GM12878 (cell line): Measurements from ENCODE around the gene FNDC3B. TPM values are rescaled to one million over a fixed set of nuclear protein-coding genes. Genes with fewer than 3 reads are reported as not detected.

Source experiments
- ATAC-seq: fragments of 200-7000 bp; cut with Tn5 transposase; 3 replicates; pipeline ENCODE4 v1.9.1; 2020; ENCODE audit warnings: mild to moderate bottlenecking, moderate library complexity
- BruUV-seq: library from RNA; stranded (reverse); fragments of 400-500 nt; replicated peaks from 2 replicates; lab custom pipeline; 2021; lab: Mats Ljungman, UMichigan
- CTCF ChIA-PET: fragments of 300-600 bp; sonication (Branson Sonifier 250); formaldehyde crosslinking; extraction: SDS; loops from one replicate; lab custom pipeline; 2021; ENCODE audit warnings: inconsistent platforms; lab: Yijun Ruan, JAX
- POLR2A ChIA-PET: fragments of 350-600 bp; formaldehyde crosslinking; extraction: SDS; loops from one replicate; lab custom pipeline; 2021; ENCODE audit warnings: inconsistent platforms; lab: Charles Lee
- RAD21 ChIA-PET: fragments of 300-600 bp; sonication (Branson Sonifier 250); formaldehyde crosslinking; loops from one replicate; lab custom pipeline; 2023; ENCODE audit warnings: antibody characterized with exemption; ENCODE audit not compliant: unreplicated experiment; lab: Charles Lee
- SMC1A ChIA-PET: fragments of 300-600 bp; sonication (Branson Sonifier 250); formaldehyde crosslinking; loops from one replicate; lab custom pipeline; 2023; ENCODE audit not compliant: unreplicated experiment, uncharacterized antibody; lab: Charles Lee
- DNase-seq: peaks from one replicate; pipeline ENCODE4 v3.0.0-alpha.2; 2011; ENCODE audit warnings: low read depth, low spot score
- FAIRE-seq: peaks from 3 replicates; lab custom pipeline; 2011; peaks lifted over from hg19 to GRCh38; lab: Jason Lieb, UNC
- H2AFZ ChIP-seq: 2 replicates; pipeline ENCODE4 v1.6.0; 2011; ENCODE audit warnings: low read depth, low read length, control low read depth; ENCODE audit not compliant: control insufficient read depth
- H3K27ac ChIP-seq: 2 replicates; pipeline ENCODE4 v1.5.1; 2011; ENCODE audit warnings: control low read depth; ENCODE audit not compliant: control insufficient read depth, insufficient read depth
- H3K27me3 ChIP-seq, 2 experiments: replicated peaks in 1 of 2; 2 replicates each; pipeline versions ENCODE4 v1.6.0 to v1.6.1; 2011; ENCODE audit warnings: low read length in 1 of 2; ENCODE audit not compliant: control insufficient read depth in 2 of 2, insufficient read depth in 2 of 2
- H3K36me3 ChIP-seq, 2 experiments: 2 replicates each; pipeline ENCODE4 v1.5.1; 2011; ENCODE audit warnings: low read length in 1 of 2; ENCODE audit not compliant: control insufficient read depth in 2 of 2, insufficient read depth in 2 of 2
- H3K4me1 ChIP-seq: 2 replicates; pipeline ENCODE4 v1.6.1; 2011; ENCODE audit warnings: mild to moderate bottlenecking, low read length, moderate library complexity, mixed read lengths; ENCODE audit not compliant: control insufficient read depth, insufficient read depth
- H3K4me2 ChIP-seq: 2 replicates; pipeline ENCODE4 v1.6.0; 2011; ENCODE audit warnings: control low read depth; ENCODE audit not compliant: control insufficient read depth, insufficient read depth
- H3K4me3 ChIP-seq: fragments of 200-600 bp; sonication (generic); 2 replicates; pipeline ENCODE4 v1.5.1; 2016
- H3K79me2 ChIP-seq: 2 replicates; pipeline ENCODE4 v1.6.0; 2011; ENCODE audit warnings: low read length; ENCODE audit not compliant: control insufficient read depth, insufficient read depth
- H3K9ac ChIP-seq: 2 replicates; pipeline ENCODE4 v1.8.0; 2011; ENCODE audit warnings: low read length, control low read depth, mixed read lengths; ENCODE audit not compliant: control insufficient read depth, insufficient read depth
- H3K9me3 ChIP-seq: replicated peaks from 3 replicates; pipeline ENCODE4 v1.5.1; 2011; ENCODE audit warnings: mild to moderate bottlenecking, low read length; ENCODE audit not compliant: control insufficient read depth, insufficient read depth
- H4K20me1 ChIP-seq: 2 replicates; pipeline ENCODE4 v1.6.0; 2011; ENCODE audit not compliant: control insufficient read depth, insufficient read depth
- ESRRA ChIP-seq: IDR thresholded peaks from 2 replicates; pipeline ENCODE4 v1.6.1; 2012; ENCODE audit warnings: mild to moderate bottlenecking, low read length, improper control_type of control experiment
- JUNB ChIP-seq: IDR thresholded peaks from 2 replicates; pipeline ENCODE4 v1.6.1; 2016; ENCODE audit warnings: antibody characterized with exemption, mild to moderate bottlenecking
- KLF5 ChIP-seq: fragments of 450-650 bp; IDR thresholded peaks from 2 replicates; pipeline ENCODE4 v1.6.1; 2014; ENCODE audit warnings: mild to moderate bottlenecking; ENCODE audit not compliant: partially characterized antibody
- MYC ChIP-seq: IDR thresholded peaks from 2 replicates; pipeline ENCODE4 v1.6.1; 2011; ENCODE audit warnings: mild to moderate bottlenecking, low read length, moderate library complexity, inconsistent platforms; ENCODE audit not compliant: insufficient read depth, insufficient replicate concordance, insufficient read length, severe bottlenecking
- RBBP5 ChIP-seq: fragments of 200-600 bp; sonication (generic); conservative IDR thresholded peaks from 2 replicates; pipeline ENCODE4 v1.6.1; 2016
- RELA ChIP-seq: fragments of 450-650 bp; IDR thresholded peaks from 2 replicates; pipeline ENCODE4 v1.8.0; 2014; ENCODE audit warnings: borderline replicate concordance; ENCODE audit not compliant: partially characterized antibody
- RUNX3 ChIP-seq: IDR thresholded peaks from 2 replicates; pipeline ENCODE4 v1.6.1; 2012; ENCODE audit warnings: low read length, inconsistent platforms
- WGBS: methylation state at CpG from one replicate; pipeline ENCODE4 v1.1.6; 2016; ENCODE audit warnings: low lambda C conversion rate; ENCODE audit not compliant: insufficient replicate concordance, insufficient coverage; ENCODE audit errors: missing lambda C conversion rate; 5-methylcytosine and 5-hydroxymethylcytosine counted together
- in situ Hi-C: fragments of 300-500 bp; cut with MboI; formaldehyde crosslinking; loops from 9 replicates; pipeline ENCODE4 v1.14.3; 2018; ENCODE audit warnings: mixed read lengths
- intact Hi-C: fragments of 100-400 bp; cut with micrococcal nuclease; formaldehyde crosslinking; loops from one replicate; pipeline ENCODE4 v1.14.2; 2022; ENCODE audit not compliant: unreplicated experiment
- polyA plus RNA-seq, 11 experiments: library from polyadenylated mRNA; depleted of rRNA in 4 of 11; unstranded in 6 of 11; stranded (reverse) in 5 of 11; fragments of >200 nt; fragmentation: Nextera tagmentation in 4 of 11; fragmentation: Illumina TruSeq in 1 of 11; extraction: Ambion mirVana in 4 of 11; extraction: Trizol in 1 of 11; gene quantifications; 1 replicate in 1 of 11; 2 replicates in 10 of 11; pipeline versions ENCODE4 v1.2.1 to v1.2.3, GENCODE V29; 2011 to 2016; ENCODE audit warnings: inconsistent platforms in 2 of 11, missing spikeins in 2 of 11, low read depth in 1 of 11
- total RNA-seq, 4 experiments: library from RNA; depleted of rRNA in 3 of 4; stranded (reverse); fragments of >200 nt in 3 of 4; fragmentation: Illumina TruSeq in 1 of 4; extraction: Trizol in 1 of 4; gene quantifications; 2 replicates each; pipeline versions ENCODE4 v1.2.1 to v1.2.3, GENCODE V29; 2013 to 2021
- TF ChIP-seq, protein P1 (sequence below): IDR thresholded peaks from 2 replicates; pipeline ENCODE4 v1.6.1; 2012; ENCODE audit warnings: low read depth, low read length, improper control_type of control experiment
- TF ChIP-seq, protein P2 (sequence below): IDR thresholded peaks from 2 replicates; pipeline ENCODE4 v1.6.1; 2011; ENCODE audit warnings: mild to moderate bottlenecking, low read depth, low read length, moderate library complexity; ENCODE audit not compliant: insufficient replicate concordance

FNDC3B gene
- total and polyA plus RNA-seq, 10 of the 15 experiments (the other 5 are each of a cell fraction or from before 2014, with no cell fraction given): 7.9 to 35.0 (median 18.5) TPM

DNA sequence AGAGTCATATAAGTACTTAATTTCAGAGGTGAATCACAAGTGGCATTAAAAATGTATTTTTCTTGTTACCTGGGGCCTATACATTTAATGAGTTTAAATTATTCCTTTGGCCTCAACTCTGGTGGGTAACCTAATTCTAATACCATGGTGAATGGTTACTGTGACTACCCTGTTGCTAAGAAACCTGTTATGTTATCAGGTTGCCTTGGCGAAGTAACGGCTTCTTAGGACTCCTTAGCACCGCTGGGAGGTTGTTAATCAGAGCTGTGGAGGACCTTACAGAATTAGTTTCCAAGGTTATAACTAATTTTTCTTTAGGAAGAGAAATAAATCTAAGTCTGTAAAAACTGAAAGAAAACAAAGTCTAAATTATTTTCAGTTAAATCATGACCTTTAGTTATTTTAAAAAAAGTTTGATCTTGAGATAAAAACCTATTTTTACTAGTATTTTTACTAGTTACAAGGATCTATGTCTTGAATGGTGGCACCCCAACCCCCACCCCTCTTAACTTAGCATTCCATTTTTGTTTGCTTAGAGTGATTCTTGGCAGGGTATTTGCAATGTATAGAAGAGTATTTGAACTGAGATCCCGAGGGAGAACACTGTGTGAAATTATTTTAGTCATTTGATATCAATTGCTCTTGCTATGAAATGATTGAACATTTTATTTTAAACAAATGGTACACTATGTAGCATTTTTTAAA is 155.5 kb downstream of the FNDC3B start (continued):
- TF ChIP-seq KLF5 (no peak), RBBP5 (no peak), RELA (no peak)
- TF ChIP-seq, protein P1, sequence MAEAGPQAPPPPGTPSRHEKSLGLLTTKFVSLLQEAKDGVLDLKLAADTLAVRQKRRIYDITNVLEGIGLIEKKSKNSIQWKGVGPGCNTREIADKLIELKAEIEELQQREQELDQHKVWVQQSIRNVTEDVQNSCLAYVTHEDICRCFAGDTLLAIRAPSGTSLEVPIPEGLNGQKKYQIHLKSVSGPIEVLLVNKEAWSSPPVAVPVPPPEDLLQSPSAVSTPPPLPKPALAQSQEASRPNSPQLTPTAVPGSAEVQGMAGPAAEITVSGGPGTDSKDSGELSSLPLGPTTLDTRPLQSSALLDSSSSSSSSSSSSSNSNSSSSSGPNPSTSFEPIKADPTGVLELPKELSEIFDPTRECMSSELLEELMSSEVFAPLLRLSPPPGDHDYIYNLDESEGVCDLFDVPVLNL: no peak
- TF ChIP-seq, all 136 proteins: peak for 3

DNA sequence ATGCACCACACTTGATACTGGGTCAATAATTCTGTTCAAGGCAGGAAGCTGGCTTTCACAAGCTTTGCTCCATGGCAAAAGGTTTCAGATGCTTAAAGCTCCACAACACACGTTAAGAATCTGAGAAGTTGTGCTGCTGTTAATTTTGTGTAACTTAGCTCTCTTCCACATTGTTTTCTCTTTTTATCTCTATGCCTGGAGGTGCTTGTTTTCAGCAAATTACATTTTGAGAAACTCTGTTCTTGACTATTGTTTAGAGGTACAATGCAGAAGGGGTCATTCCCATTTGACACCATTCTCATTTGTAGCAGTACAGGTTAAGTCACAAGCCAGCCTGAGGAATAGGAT is 156.0 kb downstream of the FNDC3B start:
- Histone ChIP-seq H3K4me3 (no peak overlapping the region), H3K9me3 (no peaks in the 10 kb centered on the region), H3K79me2 (peaks cover 2% of the 10 kb centered on the region), H2AFZ (no peak overlapping the region), H3K4me2 (no peak overlapping the region), H3K9ac (no peak overlapping the region), H3K27me3 (no peaks in the 10 kb centered on the region)
- ATAC-seq: no peak
- no TSS peak for BruUV-seq
- RAD21 ChIA-PET: interaction anchor here (1.3 to 1.6 kb wide), 2 partner anchors 13 to 19 kb away, joined by 3 to 6 read pairs; no protein-coding TSS in a partner anchor
- in situ Hi-C loops: no loop called here
- DNase-seq: no peak
- FAIRE-seq: no peak
- TF ChIP-seq, protein P2, sequence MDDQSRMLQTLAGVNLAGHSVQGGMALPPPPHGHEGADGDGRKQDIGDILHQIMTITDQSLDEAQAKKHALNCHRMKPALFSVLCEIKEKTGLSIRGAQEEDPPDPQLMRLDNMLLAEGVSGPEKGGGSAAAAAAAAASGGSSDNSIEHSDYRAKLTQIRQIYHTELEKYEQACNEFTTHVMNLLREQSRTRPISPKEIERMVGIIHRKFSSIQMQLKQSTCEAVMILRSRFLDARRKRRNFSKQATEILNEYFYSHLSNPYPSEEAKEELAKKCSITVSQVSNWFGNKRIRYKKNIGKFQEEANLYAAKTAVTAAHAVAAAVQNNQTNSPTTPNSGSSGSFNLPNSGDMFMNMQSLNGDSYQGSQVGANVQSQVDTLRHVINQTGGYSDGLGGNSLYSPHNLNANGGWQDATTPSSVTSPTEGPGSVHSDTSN: no peak
- TF ChIP-seq ESRRA: no peak
- TF ChIP-seq RUNX3: no peak
- no peak for TF ChIP-seq JUNB
- TF ChIP-seq MYC: no peak
- TF ChIP-seq, all 136 proteins: peak for 0
- WGBS: 93% methylated on average over 1 of the region's 1 CpG
- ChIA-PET SMC1A (interaction anchor here (0.7 to 3.5 kb wide), 10 partner anchors 9 to 81 kb away, joined by 3 to 12 read pairs (median 5); no protein-coding TSS in a partner anchor), CTCF (interaction anchor here (1.5 to 1.7 kb wide), 2 partner anchors 9 to 146 kb away, joined by 4 to 8 read pairs; no protein-coding TSS in a partner anchor), POLR2A (interaction anchor here (0.8 to 1.5 kb wide), 3 partner anchors 8 to 22 kb away, joined by 3 read pairs; no protein-coding TSS in a partner anchor)
- Histone ChIP-seq H3K27ac (no peak overlapping the region), H3K4me1 (no peaks in the 10 kb centered on the region), H4K20me1 (no peaks in the 10 kb centered on the region), H3K36me3 (peaks cover 0 to 4% of the 10 kb centered on the region in 2 experiments; a peak in 1 of 4 replicates)
- intact Hi-C loops: no loop called here
